GM12878 (cell line): ENCODE results near the gene EXOC4. TPM values are rescaled to one million over a fixed set of nuclear protein-coding genes. Genes with fewer than 3 reads are reported as not detected.

Experiments used
- ATAC-seq: fragments of 200-7000 bp; cut with Tn5 transposase; 3 replicates; pipeline ENCODE4 v1.9.1; 2020; ENCODE audit warnings: mild to moderate bottlenecking, moderate library complexity
- BruUV-seq: library from RNA; stranded (reverse); fragments of 400-500 nt; replicated peaks from 2 replicates; lab custom pipeline; 2021; lab: Mats Ljungman, UMichigan
- CTCF ChIA-PET: fragments of 300-600 bp; sonication (Branson Sonifier 250); formaldehyde crosslinking; extraction: SDS; loops from one replicate; lab custom pipeline; 2021; ENCODE audit warnings: inconsistent platforms; lab: Yijun Ruan, JAX
- POLR2A ChIA-PET: fragments of 350-600 bp; formaldehyde crosslinking; extraction: SDS; loops from one replicate; lab custom pipeline; 2021; ENCODE audit warnings: inconsistent platforms; lab: Charles Lee
- RAD21 ChIA-PET: fragments of 300-600 bp; sonication (Branson Sonifier 250); formaldehyde crosslinking; loops from one replicate; lab custom pipeline; 2023; ENCODE audit warnings: antibody characterized with exemption; ENCODE audit not compliant: unreplicated experiment; lab: Charles Lee
- SMC1A ChIA-PET: fragments of 300-600 bp; sonication (Branson Sonifier 250); formaldehyde crosslinking; loops from one replicate; lab custom pipeline; 2023; ENCODE audit not compliant: unreplicated experiment, uncharacterized antibody; lab: Charles Lee
- DNase-seq: peaks from one replicate; pipeline ENCODE4 v3.0.0-alpha.2; 2011; ENCODE audit warnings: low read depth, low spot score
- FAIRE-seq: peaks from 3 replicates; lab custom pipeline; 2011; peaks lifted over from hg19 to GRCh38; lab: Jason Lieb, UNC
- H2AFZ ChIP-seq: 2 replicates; pipeline ENCODE4 v1.6.0; 2011; ENCODE audit warnings: low read depth, low read length, control low read depth; ENCODE audit not compliant: control insufficient read depth
- H3K27ac ChIP-seq: 2 replicates; pipeline ENCODE4 v1.5.1; 2011; ENCODE audit warnings: control low read depth; ENCODE audit not compliant: control insufficient read depth, insufficient read depth
- H3K27me3 ChIP-seq, 2 experiments: replicated peaks in 1 of 2; 2 replicates each; pipeline versions ENCODE4 v1.6.0 to v1.6.1; 2011; ENCODE audit warnings: low read length in 1 of 2; ENCODE audit not compliant: control insufficient read depth in 2 of 2, insufficient read depth in 2 of 2
- H3K36me3 ChIP-seq, 2 experiments: 2 replicates each; pipeline ENCODE4 v1.5.1; 2011; ENCODE audit warnings: low read length in 1 of 2; ENCODE audit not compliant: control insufficient read depth in 2 of 2, insufficient read depth in 2 of 2
- H3K4me1 ChIP-seq: 2 replicates; pipeline ENCODE4 v1.6.1; 2011; ENCODE audit warnings: mild to moderate bottlenecking, low read length, moderate library complexity, mixed read lengths; ENCODE audit not compliant: control insufficient read depth, insufficient read depth
- H3K4me2 ChIP-seq: 2 replicates; pipeline ENCODE4 v1.6.0; 2011; ENCODE audit warnings: control low read depth; ENCODE audit not compliant: control insufficient read depth, insufficient read depth
- H3K4me3 ChIP-seq: fragments of 200-600 bp; sonication (generic); 2 replicates; pipeline ENCODE4 v1.5.1; 2016
- H3K79me2 ChIP-seq: 2 replicates; pipeline ENCODE4 v1.6.0; 2011; ENCODE audit warnings: low read length; ENCODE audit not compliant: control insufficient read depth, insufficient read depth
- H3K9ac ChIP-seq: 2 replicates; pipeline ENCODE4 v1.8.0; 2011; ENCODE audit warnings: low read length, control low read depth, mixed read lengths; ENCODE audit not compliant: control insufficient read depth, insufficient read depth
- H3K9me3 ChIP-seq: replicated peaks from 3 replicates; pipeline ENCODE4 v1.5.1; 2011; ENCODE audit warnings: mild to moderate bottlenecking, low read length; ENCODE audit not compliant: control insufficient read depth, insufficient read depth
- H4K20me1 ChIP-seq: 2 replicates; pipeline ENCODE4 v1.6.0; 2011; ENCODE audit not compliant: control insufficient read depth, insufficient read depth
- EP300 ChIP-seq, 2 experiments: fragments of 150-350 bp in 1 of 2; IDR thresholded peaks; 2 replicates each; pipeline ENCODE4 v1.6.1; 2011 to 2012; ENCODE audit warnings: low read depth in 2 of 2, low read length in 2 of 2, borderline replicate concordance in 1 of 2, improper control_type of control experiment in 1 of 2, inconsistent platforms in 1 of 2; ENCODE audit not compliant: control insufficient read depth in 1 of 2
- IRF4 ChIP-seq: IDR thresholded peaks from 2 replicates; pipeline ENCODE4 v1.6.1; 2011; ENCODE audit warnings: low read depth, low read length
- IRF5 ChIP-seq: fragments of 450-650 bp; IDR thresholded peaks from 2 replicates; pipeline ENCODE4 v1.6.1; 2017; ENCODE audit warnings: borderline replicate concordance
- KLF5 ChIP-seq: fragments of 450-650 bp; IDR thresholded peaks from 2 replicates; pipeline ENCODE4 v1.6.1; 2014; ENCODE audit warnings: mild to moderate bottlenecking; ENCODE audit not compliant: partially characterized antibody
- NFYB ChIP-seq: IDR thresholded peaks from 2 replicates; pipeline ENCODE4 v1.6.1; 2011; ENCODE audit warnings: low read depth, mild to moderate bottlenecking, low read length, improper control_type of control experiment, moderate library complexity; ENCODE audit not compliant: insufficient read depth
- SMC3 ChIP-seq: IDR thresholded peaks from 2 replicates; pipeline ENCODE4 v1.6.1; 2011; ENCODE audit warnings: low read length, improper control_type of control experiment, borderline replicate concordance
- SRF ChIP-seq, 2 experiments: IDR thresholded peaks; 2 replicates each; pipeline ENCODE4 v1.6.1; 2011; ENCODE audit warnings: low read depth in 2 of 2, low read length in 2 of 2, mild to moderate bottlenecking in 1 of 2, moderate library complexity in 1 of 2
- ZNF622 ChIP-seq: fragments of 450-650 bp; IDR thresholded peaks from 2 replicates; pipeline ENCODE4 v1.6.1; 2017; ENCODE audit warnings: mild to moderate bottlenecking, inconsistent platforms
- whole genome bisulfite sequencing: methylation state at CpG from one replicate; pipeline ENCODE4 v1.1.6; 2016; ENCODE audit warnings: low lambda C conversion rate; ENCODE audit not compliant: insufficient replicate concordance, insufficient coverage; ENCODE audit errors: missing lambda C conversion rate; 5-methylcytosine and 5-hydroxymethylcytosine counted together
- in situ Hi-C: fragments of 300-500 bp; cut with MboI; formaldehyde crosslinking; loops from 9 replicates; pipeline ENCODE4 v1.14.3; 2018; ENCODE audit warnings: mixed read lengths
- intact Hi-C: fragments of 100-400 bp; cut with micrococcal nuclease; formaldehyde crosslinking; loops from one replicate; pipeline ENCODE4 v1.14.2; 2022; ENCODE audit not compliant: unreplicated experiment
- polyA plus RNA-seq, 11 experiments: library from polyadenylated mRNA; depleted of rRNA in 4 of 11; unstranded in 6 of 11; stranded (reverse) in 5 of 11; fragments of >200 nt; fragmentation: Nextera tagmentation in 4 of 11; fragmentation: Illumina TruSeq in 1 of 11; extraction: Ambion mirVana in 4 of 11; extraction: Trizol in 1 of 11; gene quantifications; 1 replicate in 1 of 11; 2 replicates in 10 of 11; pipeline versions ENCODE4 v1.2.1 to v1.2.3, GENCODE V29; 2011 to 2016; ENCODE audit warnings: inconsistent platforms in 2 of 11, missing spikeins in 2 of 11, low read depth in 1 of 11
- total RNA-seq, 4 experiments: library from RNA; depleted of rRNA in 3 of 4; stranded (reverse); fragments of >200 nt in 3 of 4; fragmentation: Illumina TruSeq in 1 of 4; extraction: Trizol in 1 of 4; gene quantifications; 2 replicates each; pipeline versions ENCODE4 v1.2.1 to v1.2.3, GENCODE V29; 2013 to 2021
- TF ChIP-seq, protein P1 (sequence below): IDR thresholded peaks from 2 replicates; pipeline ENCODE4 v1.6.1; 2012; ENCODE audit warnings: mild to moderate bottlenecking, low read depth, low read length
- TF ChIP-seq, protein P2 (sequence below): IDR thresholded peaks from 2 replicates; pipeline ENCODE4 v1.6.1; 2011; ENCODE audit warnings: low read depth, mild to moderate bottlenecking, low read length, moderate library complexity, borderline replicate concordance; ENCODE audit errors: extremely low read depth
- TF ChIP-seq, protein P3 (sequence below): fragments of 450-650 bp; IDR thresholded peaks from 2 replicates; pipeline ENCODE4 v1.6.1; 2014; ENCODE audit warnings: mild to moderate bottlenecking
- TF ChIP-seq, protein P4 (sequence below): IDR thresholded peaks from 2 replicates; pipeline ENCODE4 v1.6.1; 2011; ENCODE audit warnings: mild to moderate bottlenecking, low read depth, low read length, moderate library complexity; ENCODE audit not compliant: insufficient replicate concordance
- TF ChIP-seq, protein P5 (sequence below): fragments of 450-650 bp; IDR thresholded peaks from 2 replicates; pipeline ENCODE4 v1.6.1; 2017; ENCODE audit warnings: mild to moderate bottlenecking, low read depth, inconsistent platforms; ENCODE audit not compliant: poor library complexity, severe bottlenecking

The EXOC4 gene
- total and polyA plus RNA-seq, 10 of the 15 experiments (the other 5 are each of a cell fraction or from before 2014, with no cell fraction given): 13.2 to 44.5 (median 29.6) TPM

DNA sequence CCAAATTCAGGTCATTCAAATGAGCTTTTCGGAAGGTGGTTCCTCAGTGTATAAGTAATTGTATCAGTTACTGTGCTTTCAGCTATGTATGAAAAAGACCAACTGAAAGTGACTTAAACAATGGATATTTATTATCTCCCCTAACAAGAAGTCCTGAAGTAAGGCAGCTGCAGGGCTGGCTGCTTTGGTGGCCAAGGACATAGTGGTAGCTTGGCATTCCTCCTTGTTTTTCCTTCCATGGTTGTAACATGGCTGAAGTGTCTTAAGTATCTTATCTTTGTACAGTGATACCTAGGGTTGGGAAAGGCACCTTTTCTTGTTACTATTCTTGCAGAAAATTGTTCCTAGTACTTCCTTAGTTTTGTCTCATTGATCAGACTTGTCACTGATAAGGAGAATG is 21.4 kb downstream of the EXOC4 start:
- no peaks in the 10 kb centered on the region; the same call in 2 of the 3 replicates for H3K9me3 ChIP-seq
- H2AFZ ChIP-seq: no peak overlapping the region
- ATAC-seq (no peak), DNase-seq (no peak), FAIRE-seq (no peak)
- no peak overlapping the region for H3K9ac ChIP-seq
- H3K27ac ChIP-seq: no peak overlapping the region
- no peak overlapping the region for H3K4me3 ChIP-seq
- H3K36me3 ChIP-seq: peaks cover 0 to 11% of the 10 kb centered on the region in 2 experiments; a peak in 3 of 4 replicates
- intact Hi-C loops: no loop called here
- in situ Hi-C loops: no loop called here
- WGBS: 100% methylated on average over 1 of the region's 1 CpG
- CTCF ChIA-PET: interaction anchor here (0.9 to 1.4 kb wide), 3 partner anchors 19 to 468 kb away, joined by 3 to 5 read pairs (median 5); no protein-coding TSS in a partner anchor
- H3K27me3 ChIP-seq: no peaks in the 10 kb centered on the region
- no TSS peak for BruUV-seq
- POLR2A ChIA-PET: no interaction called here
- H4K20me1 ChIP-seq: no peaks in the 10 kb centered on the region
- SMC1A ChIA-PET: interaction anchor here (0.8 to 1.0 kb wide), 2 partner anchors 13 to 18 kb away, joined by 3 read pairs; no protein-coding TSS in a partner anchor
- H3K79me2 ChIP-seq: no peaks in the 10 kb centered on the region; the same call in 1 of the 2 replicates
- RAD21 ChIA-PET: interaction anchor here (1.6 to 1.8 kb wide), 2 partner anchors 159 to 580 kb away, joined by 3 to 4 read pairs; no protein-coding TSS in a partner anchor
- no peaks in the 10 kb centered on the region for H3K4me1 ChIP-seq
- no peak overlapping the region for H3K4me2 ChIP-seq
- TF ChIP-seq IRF5 (no peak), SMC3 (no peak), KLF5 (no peak), IRF4 (no peak), NFYB (no peak), SRF (IDR thresholded peaks at IDR 0.05; ENCODE audit: low read depth in 2 of 2, low read length in 2 of 2) (no peak), ZNF622 (no peak), EP300 (IDR thresholded peaks at IDR 0.05; ENCODE audit: borderline replicate concordance in 1 of 2, control insufficient read depth in 1 of 2, low read depth in 2 of 2, low read length in 2 of 2) (no peak)
- TF ChIP-seq, protein P1, sequence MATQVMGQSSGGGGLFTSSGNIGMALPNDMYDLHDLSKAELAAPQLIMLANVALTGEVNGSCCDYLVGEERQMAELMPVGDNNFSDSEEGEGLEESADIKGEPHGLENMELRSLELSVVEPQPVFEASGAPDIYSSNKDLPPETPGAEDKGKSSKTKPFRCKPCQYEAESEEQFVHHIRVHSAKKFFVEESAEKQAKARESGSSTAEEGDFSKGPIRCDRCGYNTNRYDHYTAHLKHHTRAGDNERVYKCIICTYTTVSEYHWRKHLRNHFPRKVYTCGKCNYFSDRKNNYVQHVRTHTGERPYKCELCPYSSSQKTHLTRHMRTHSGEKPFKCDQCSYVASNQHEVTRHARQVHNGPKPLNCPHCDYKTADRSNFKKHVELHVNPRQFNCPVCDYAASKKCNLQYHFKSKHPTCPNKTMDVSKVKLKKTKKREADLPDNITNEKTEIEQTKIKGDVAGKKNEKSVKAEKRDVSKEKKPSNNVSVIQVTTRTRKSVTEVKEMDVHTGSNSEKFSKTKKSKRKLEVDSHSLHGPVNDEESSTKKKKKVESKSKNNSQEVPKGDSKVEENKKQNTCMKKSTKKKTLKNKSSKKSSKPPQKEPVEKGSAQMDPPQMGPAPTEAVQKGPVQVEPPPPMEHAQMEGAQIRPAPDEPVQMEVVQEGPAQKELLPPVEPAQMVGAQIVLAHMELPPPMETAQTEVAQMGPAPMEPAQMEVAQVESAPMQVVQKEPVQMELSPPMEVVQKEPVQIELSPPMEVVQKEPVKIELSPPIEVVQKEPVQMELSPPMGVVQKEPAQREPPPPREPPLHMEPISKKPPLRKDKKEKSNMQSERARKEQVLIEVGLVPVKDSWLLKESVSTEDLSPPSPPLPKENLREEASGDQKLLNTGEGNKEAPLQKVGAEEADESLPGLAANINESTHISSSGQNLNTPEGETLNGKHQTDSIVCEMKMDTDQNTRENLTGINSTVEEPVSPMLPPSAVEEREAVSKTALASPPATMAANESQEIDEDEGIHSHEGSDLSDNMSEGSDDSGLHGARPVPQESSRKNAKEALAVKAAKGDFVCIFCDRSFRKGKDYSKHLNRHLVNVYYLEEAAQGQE: no peak
- TF ChIP-seq, protein P2, sequence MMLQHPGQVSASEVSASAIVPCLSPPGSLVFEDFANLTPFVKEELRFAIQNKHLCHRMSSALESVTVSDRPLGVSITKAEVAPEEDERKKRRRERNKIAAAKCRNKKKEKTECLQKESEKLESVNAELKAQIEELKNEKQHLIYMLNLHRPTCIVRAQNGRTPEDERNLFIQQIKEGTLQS: no peak
- TF ChIP-seq, protein P3, sequence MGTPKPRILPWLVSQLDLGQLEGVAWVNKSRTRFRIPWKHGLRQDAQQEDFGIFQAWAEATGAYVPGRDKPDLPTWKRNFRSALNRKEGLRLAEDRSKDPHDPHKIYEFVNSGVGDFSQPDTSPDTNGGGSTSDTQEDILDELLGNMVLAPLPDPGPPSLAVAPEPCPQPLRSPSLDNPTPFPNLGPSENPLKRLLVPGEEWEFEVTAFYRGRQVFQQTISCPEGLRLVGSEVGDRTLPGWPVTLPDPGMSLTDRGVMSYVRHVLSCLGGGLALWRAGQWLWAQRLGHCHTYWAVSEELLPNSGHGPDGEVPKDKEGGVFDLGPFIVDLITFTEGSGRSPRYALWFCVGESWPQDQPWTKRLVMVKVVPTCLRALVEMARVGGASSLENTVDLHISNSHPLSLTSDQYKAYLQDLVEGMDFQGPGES: no peak
- TF ChIP-seq, protein P4, sequence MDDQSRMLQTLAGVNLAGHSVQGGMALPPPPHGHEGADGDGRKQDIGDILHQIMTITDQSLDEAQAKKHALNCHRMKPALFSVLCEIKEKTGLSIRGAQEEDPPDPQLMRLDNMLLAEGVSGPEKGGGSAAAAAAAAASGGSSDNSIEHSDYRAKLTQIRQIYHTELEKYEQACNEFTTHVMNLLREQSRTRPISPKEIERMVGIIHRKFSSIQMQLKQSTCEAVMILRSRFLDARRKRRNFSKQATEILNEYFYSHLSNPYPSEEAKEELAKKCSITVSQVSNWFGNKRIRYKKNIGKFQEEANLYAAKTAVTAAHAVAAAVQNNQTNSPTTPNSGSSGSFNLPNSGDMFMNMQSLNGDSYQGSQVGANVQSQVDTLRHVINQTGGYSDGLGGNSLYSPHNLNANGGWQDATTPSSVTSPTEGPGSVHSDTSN: no peak
- TF ChIP-seq, protein P5, sequence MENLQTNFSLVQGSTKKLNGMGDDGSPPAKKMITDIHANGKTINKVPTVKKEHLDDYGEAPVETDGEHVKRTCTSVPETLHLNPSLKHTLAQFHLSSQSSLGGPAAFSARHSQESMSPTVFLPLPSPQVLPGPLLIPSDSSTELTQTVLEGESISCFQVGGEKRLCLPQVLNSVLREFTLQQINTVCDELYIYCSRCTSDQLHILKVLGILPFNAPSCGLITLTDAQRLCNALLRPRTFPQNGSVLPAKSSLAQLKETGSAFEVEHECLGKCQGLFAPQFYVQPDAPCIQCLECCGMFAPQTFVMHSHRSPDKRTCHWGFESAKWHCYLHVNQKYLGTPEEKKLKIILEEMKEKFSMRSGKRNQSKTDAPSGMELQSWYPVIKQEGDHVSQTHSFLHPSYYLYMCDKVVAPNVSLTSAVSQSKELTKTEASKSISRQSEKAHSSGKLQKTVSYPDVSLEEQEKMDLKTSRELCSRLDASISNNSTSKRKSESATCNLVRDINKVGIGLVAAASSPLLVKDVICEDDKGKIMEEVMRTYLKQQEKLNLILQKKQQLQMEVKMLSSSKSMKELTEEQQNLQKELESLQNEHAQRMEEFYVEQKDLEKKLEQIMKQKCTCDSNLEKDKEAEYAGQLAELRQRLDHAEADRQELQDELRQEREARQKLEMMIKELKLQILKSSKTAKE: no peak
